A549 (cell line): ENCODE measurements around the gene SS18. TPM values are rescaled to one million over a fixed set of nuclear protein-coding genes. Genes with fewer than 3 reads are reported as not detected.

ENCODE experiments used
- ATAC-seq, 2 experiments: fragments of 200-7000 bp in 1 of 2; fragments of >200 bp in 1 of 2; cut with Nextera tagmentation in 1 of 2; cut with Tn5 transposase in 1 of 2; 3 replicates each; pipeline versions ENCODE4 v1.8.0 to v1.9.1; 2018 to 2020; ENCODE audit warnings: mild to moderate bottlenecking in 1 of 2, moderate library complexity in 1 of 2
- CTCF ChIA-PET: fragments of 300-600 bp; sonication (Branson Sonifier 250); formaldehyde crosslinking; extraction: SDS; loops from one replicate; lab custom pipeline; 2021; ENCODE audit warnings: antibody characterized with exemption, inconsistent platforms; lab: Yijun Ruan, JAX
- POLR2A ChIA-PET: fragments of 350-600 bp; formaldehyde crosslinking; extraction: SDS; loops from one replicate; lab custom pipeline; 2021; ENCODE audit warnings: antibody characterized with exemption, inconsistent platforms; lab: Yijun Ruan, JAX
- DNase-seq, 2 experiments: peaks; one replicate each; pipeline versions ENCODE4 v3.0.0 to v3.0.0-alpha.2; 2011 to 2016; ENCODE audit warnings: low read depth in 1 of 2, low spot score in 1 of 2
- FAIRE-seq: peaks from 2 replicates; lab custom pipeline; 2011; peaks lifted over from hg19 to GRCh38; lab: Jason Lieb, UNC
- H3K27ac ChIP-seq, 2 experiments: fragments of >200 bp; sonication (Bioruptor Twin); formaldehyde crosslinking; 3 replicates each; pipeline ENCODE4 v1.5.1; 2016 to 2017
- H3K4me1 ChIP-seq: fragments of >200 bp; sonication (Bioruptor Twin); formaldehyde crosslinking; 3 replicates; pipeline ENCODE4 v1.6.1; 2016
- H3K4me2 ChIP-seq: fragments of >200 bp; sonication (Bioruptor Twin); formaldehyde crosslinking; 3 replicates; pipeline ENCODE4 v1.6.1; 2016
- H3K4me3 ChIP-seq: fragments of >200 bp; sonication (Bioruptor Twin); formaldehyde crosslinking; 3 replicates; pipeline ENCODE4 v1.5.1; 2016
- H3K9me3 ChIP-seq: fragments of >200 bp; sonication (Bioruptor Twin); formaldehyde crosslinking; 3 replicates; pipeline ENCODE4 v1.6.1; 2016
- BHLHE40 ChIP-seq: IDR thresholded peaks from 2 replicates; pipeline ENCODE4 v1.6.1; 2012; ENCODE audit warnings: low read depth, low read length, inconsistent platforms
- CEBPB ChIP-seq, 2 experiments: fragments of >200 bp in 1 of 2; sonication (Bioruptor Twin) in 1 of 2; formaldehyde crosslinking in 1 of 2; IDR thresholded peaks; 2 replicates each; pipeline ENCODE4 v1.6.1; 2012 to 2016
- GATA3 ChIP-seq: IDR thresholded peaks from 2 replicates; pipeline ENCODE4 v1.6.1; 2012; ENCODE audit warnings: borderline replicate concordance
- HOXB13 ChIP-seq: fragments of 250-450 bp; sonication (Bioruptor Pico); IDR thresholded peaks from 2 replicates; pipeline ENCODE4 v1.5.0; 2020; ENCODE audit warnings: low read depth, mild to moderate bottlenecking, moderate library complexity
- HOXB5 ChIP-seq: fragments of 250-450 bp; sonication (Bioruptor Pico); IDR thresholded peaks from 2 replicates; pipeline ENCODE4 v1.5.0; 2020; ENCODE audit warnings: mild to moderate bottlenecking, moderate library complexity
- JUN ChIP-seq, 2 experiments: fragments of >200 bp; sonication (Bioruptor Twin); formaldehyde crosslinking; IDR thresholded peaks; 2 replicates in 1 of 2; 3 replicates in 1 of 2; pipeline ENCODE4 v1.6.1; 2016 to 2017
- KDM5A ChIP-seq: fragments of 200-600 bp; sonication (generic); IDR thresholded peaks from 2 replicates; pipeline ENCODE4 v1.6.1; 2016; ENCODE audit warnings: antibody characterized with exemption, mild to moderate bottlenecking
- MAZ ChIP-seq: fragments of 150-350 bp; IDR thresholded peaks from 2 replicates; pipeline ENCODE4 v1.6.1; 2014; ENCODE audit warnings: antibody characterized with exemption, low read depth, low read length, borderline replicate concordance
- NPAS2 ChIP-seq: fragments of 250-450 bp; sonication (Bioruptor Pico); IDR thresholded peaks from 2 replicates; pipeline ENCODE4 v1.8.0; 2022; ENCODE audit warnings: mild to moderate bottlenecking, moderate library complexity, borderline replicate concordance
- NR3C1 ChIP-seq: fragments of >200 bp; sonication (Bioruptor Twin); formaldehyde crosslinking; IDR thresholded peaks from 3 replicates; pipeline ENCODE4 v1.6.1; 2017
- PHF8 ChIP-seq: fragments of 200-600 bp; sonication (generic); IDR thresholded peaks from 2 replicates; pipeline ENCODE4 v1.6.1; 2016; ENCODE audit warnings: low read depth, mild to moderate bottlenecking, antibody characterized with exemption, moderate library complexity, borderline replicate concordance
- POLR2AphosphoS2 ChIP-seq: conservative IDR thresholded peaks from 2 replicates; pipeline ENCODE4 v1.6.1; 2012; ENCODE audit warnings: low read length, improper control_type of control experiment, inconsistent platforms
- RAD21 ChIP-seq, 2 experiments: fragments of >200 bp in 1 of 2; sonication (Bioruptor Twin) in 1 of 2; formaldehyde crosslinking in 1 of 2; IDR thresholded peaks in 1 of 2; conservative IDR thresholded peaks in 1 of 2; 2 replicates in 1 of 2; 3 replicates in 1 of 2; pipeline ENCODE4 v1.6.1; 2012 to 2018; ENCODE audit warnings: inconsistent platforms in 1 of 2
- RCOR1 ChIP-seq: fragments of 150-350 bp; IDR thresholded peaks from 2 replicates; pipeline ENCODE4 v1.6.1; 2014; ENCODE audit warnings: antibody characterized with exemption, low read length, low read depth
- RFX5 ChIP-seq: fragments of 450-650 bp; IDR thresholded peaks from 2 replicates; pipeline ENCODE4 v1.7.1; 2014; ENCODE audit warnings: antibody characterized with exemption, mild to moderate bottlenecking, moderate library complexity
- SMC3 ChIP-seq: fragments of >200 bp; sonication (Bioruptor Twin); formaldehyde crosslinking; IDR thresholded peaks from 3 replicates; pipeline ENCODE4 v1.6.1; 2018; ENCODE audit warnings: inconsistent platforms
- ZNF302 ChIP-seq: fragments of 250-450 bp; sonication (Bioruptor Pico); IDR thresholded peaks from 2 replicates; pipeline ENCODE4 v1.9.0; 2021; ENCODE audit warnings: inconsistent platforms, mild to moderate bottlenecking, moderate library complexity
- ZSCAN20 ChIP-seq: fragments of 250-450 bp; sonication (Bioruptor Pico); IDR thresholded peaks from 2 replicates; pipeline ENCODE4 v1.8.0; 2022; ENCODE audit warnings: mild to moderate bottlenecking, moderate library complexity
- WGBS: methylation state at CpG from one replicate; pipeline ENCODE4 v1.1.6; 2017; ENCODE audit errors: missing lambda C conversion rate; 5-methylcytosine and 5-hydroxymethylcytosine counted together
- polyA plus RNA-seq, 4 experiments: library from polyadenylated mRNA; depleted of rRNA in 3 of 4; stranded (reverse); fragments of >200 nt; fragmentation: RNase III in 1 of 4; extraction: RNeasy Plus Mini Kit Qiagen cat#74134 plus additional on column Dnase treatment in 1 of 4; gene quantifications; 2 replicates in 3 of 4; 3 replicates in 1 of 4; pipeline ENCODE4 v1.2.3, GENCODE V29; 2011 to 2017
- TF ChIP-seq, protein P1 (sequence below): fragments of 200-600 bp; sonication (generic); IDR thresholded peaks from 2 replicates; pipeline ENCODE4 v1.6.1; 2016; ENCODE audit warnings: antibody characterized with exemption, mild to moderate bottlenecking, moderate library complexity
- TF ChIP-seq, protein P2 (sequence below): fragments of 150-350 bp; IDR thresholded peaks from 2 replicates; pipeline ENCODE4 v1.6.1; 2014; ENCODE audit warnings: low read depth, mild to moderate bottlenecking, low read length
- TF ChIP-seq, protein P3 (sequence below): fragments of >200 bp; sonication (Bioruptor Twin); formaldehyde crosslinking; IDR thresholded peaks from 3 replicates; pipeline ENCODE4 v1.5.1; 2016
- TF ChIP-seq, protein P4 (sequence below): IDR thresholded peaks from 2 replicates; pipeline ENCODE4 v1.6.1; 2012

The SS18 gene
- polyA plus RNA-seq, 2 of the 4 experiments (the other 2 are of a cell fraction) = 59.0 to 119 TPM

DNA sequence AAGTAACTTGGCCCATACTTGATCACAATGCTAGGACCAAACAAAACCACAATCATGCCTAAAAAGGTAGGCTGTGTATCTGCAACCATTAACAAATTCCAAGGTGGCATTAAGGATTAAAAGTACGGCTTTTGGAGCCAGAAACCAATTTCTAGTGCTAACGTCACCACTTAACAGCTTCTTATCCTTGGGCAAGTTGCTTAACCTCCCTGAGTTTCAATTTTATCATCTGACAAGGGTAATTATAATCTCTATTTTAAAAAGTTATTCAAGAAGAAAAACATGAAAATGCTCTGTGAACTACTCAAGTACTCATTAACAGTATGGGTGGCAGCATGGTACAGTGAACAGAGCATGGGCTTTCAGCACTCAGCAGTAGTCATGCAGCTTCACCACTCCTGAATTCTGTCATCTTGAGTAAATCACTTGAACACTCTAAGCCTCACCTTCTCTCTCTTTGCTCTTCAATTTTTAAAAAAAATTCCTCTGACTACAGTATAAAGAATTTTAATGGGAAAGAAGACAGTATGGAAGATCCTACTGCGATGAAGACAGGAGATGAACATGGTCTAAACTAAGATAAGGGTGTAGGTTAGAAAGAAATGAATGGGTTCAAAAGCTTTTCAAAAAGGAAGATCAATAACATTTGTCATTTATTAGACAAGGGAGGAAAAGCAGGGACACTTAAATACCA is 69.2 kb downstream of the SS18 start:
- H3K9me3 ChIP-seq = no peaks in the 10 kb centered on the region
- TF ChIP-seq RAD21 (conservative IDR thresholded peaks at IDR 0.05 in 1 of 2, IDR thresholded peaks at IDR 0.05 in 1 of 2) = no peak
- no peak for TF ChIP-seq KDM5A
- TF ChIP-seq, protein P1, sequence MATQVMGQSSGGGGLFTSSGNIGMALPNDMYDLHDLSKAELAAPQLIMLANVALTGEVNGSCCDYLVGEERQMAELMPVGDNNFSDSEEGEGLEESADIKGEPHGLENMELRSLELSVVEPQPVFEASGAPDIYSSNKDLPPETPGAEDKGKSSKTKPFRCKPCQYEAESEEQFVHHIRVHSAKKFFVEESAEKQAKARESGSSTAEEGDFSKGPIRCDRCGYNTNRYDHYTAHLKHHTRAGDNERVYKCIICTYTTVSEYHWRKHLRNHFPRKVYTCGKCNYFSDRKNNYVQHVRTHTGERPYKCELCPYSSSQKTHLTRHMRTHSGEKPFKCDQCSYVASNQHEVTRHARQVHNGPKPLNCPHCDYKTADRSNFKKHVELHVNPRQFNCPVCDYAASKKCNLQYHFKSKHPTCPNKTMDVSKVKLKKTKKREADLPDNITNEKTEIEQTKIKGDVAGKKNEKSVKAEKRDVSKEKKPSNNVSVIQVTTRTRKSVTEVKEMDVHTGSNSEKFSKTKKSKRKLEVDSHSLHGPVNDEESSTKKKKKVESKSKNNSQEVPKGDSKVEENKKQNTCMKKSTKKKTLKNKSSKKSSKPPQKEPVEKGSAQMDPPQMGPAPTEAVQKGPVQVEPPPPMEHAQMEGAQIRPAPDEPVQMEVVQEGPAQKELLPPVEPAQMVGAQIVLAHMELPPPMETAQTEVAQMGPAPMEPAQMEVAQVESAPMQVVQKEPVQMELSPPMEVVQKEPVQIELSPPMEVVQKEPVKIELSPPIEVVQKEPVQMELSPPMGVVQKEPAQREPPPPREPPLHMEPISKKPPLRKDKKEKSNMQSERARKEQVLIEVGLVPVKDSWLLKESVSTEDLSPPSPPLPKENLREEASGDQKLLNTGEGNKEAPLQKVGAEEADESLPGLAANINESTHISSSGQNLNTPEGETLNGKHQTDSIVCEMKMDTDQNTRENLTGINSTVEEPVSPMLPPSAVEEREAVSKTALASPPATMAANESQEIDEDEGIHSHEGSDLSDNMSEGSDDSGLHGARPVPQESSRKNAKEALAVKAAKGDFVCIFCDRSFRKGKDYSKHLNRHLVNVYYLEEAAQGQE = no peak
- TF ChIP-seq RFX5 = no peak
- TF ChIP-seq POLR2AphosphoS2 = no peak
- no peak for TF ChIP-seq JUN (IDR thresholded peaks at IDR 0.05)
- no peak for TF ChIP-seq RCOR1
- TF ChIP-seq, protein P2, sequence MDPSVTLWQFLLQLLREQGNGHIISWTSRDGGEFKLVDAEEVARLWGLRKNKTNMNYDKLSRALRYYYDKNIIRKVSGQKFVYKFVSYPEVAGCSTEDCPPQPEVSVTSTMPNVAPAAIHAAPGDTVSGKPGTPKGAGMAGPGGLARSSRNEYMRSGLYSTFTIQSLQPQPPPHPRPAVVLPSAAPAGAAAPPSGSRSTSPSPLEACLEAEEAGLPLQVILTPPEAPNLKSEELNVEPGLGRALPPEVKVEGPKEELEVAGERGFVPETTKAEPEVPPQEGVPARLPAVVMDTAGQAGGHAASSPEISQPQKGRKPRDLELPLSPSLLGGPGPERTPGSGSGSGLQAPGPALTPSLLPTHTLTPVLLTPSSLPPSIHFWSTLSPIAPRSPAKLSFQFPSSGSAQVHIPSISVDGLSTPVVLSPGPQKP = no peak
- no peak for TF ChIP-seq HOXB5 (CRISPR knock-in tag)
- no peak for TF ChIP-seq NPAS2 (CRISPR knock-in tag)
- no peak for TF ChIP-seq ZSCAN20 (CRISPR knock-in tag)
- no peak for TF ChIP-seq HOXB13
- TF ChIP-seq CEBPB (IDR thresholded peaks at IDR 0.05) = no peak
- no peak for TF ChIP-seq GATA3
- no peak for TF ChIP-seq NR3C1
- TF ChIP-seq, protein P3, sequence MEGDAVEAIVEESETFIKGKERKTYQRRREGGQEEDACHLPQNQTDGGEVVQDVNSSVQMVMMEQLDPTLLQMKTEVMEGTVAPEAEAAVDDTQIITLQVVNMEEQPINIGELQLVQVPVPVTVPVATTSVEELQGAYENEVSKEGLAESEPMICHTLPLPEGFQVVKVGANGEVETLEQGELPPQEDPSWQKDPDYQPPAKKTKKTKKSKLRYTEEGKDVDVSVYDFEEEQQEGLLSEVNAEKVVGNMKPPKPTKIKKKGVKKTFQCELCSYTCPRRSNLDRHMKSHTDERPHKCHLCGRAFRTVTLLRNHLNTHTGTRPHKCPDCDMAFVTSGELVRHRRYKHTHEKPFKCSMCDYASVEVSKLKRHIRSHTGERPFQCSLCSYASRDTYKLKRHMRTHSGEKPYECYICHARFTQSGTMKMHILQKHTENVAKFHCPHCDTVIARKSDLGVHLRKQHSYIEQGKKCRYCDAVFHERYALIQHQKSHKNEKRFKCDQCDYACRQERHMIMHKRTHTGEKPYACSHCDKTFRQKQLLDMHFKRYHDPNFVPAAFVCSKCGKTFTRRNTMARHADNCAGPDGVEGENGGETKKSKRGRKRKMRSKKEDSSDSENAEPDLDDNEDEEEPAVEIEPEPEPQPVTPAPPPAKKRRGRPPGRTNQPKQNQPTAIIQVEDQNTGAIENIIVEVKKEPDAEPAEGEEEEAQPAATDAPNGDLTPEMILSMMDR = no peak
- no peak for TF ChIP-seq SMC3
- no peak for TF ChIP-seq MAZ
- TF ChIP-seq BHLHE40 = no peak
- 90% methylated on average over 3 of the region's 3 CpGs for WGBS
- H3K4me2 ChIP-seq = no peak overlapping the region
- ChIA-PET CTCF (interaction anchor here (0.6 kb wide), 1 partner anchor 1302 kb away, joined by 3 read pairs; no protein-coding TSS in a partner anchor), POLR2A (no interaction called here)
- ATAC-seq (no peak), DNase-seq (no peak), FAIRE-seq (no peak)
- no peaks in the 10 kb centered on the region for H3K4me1 ChIP-seq
- no peak overlapping the region for H3K27ac ChIP-seq
- no peak overlapping the region for H3K4me3 ChIP-seq

DNA sequence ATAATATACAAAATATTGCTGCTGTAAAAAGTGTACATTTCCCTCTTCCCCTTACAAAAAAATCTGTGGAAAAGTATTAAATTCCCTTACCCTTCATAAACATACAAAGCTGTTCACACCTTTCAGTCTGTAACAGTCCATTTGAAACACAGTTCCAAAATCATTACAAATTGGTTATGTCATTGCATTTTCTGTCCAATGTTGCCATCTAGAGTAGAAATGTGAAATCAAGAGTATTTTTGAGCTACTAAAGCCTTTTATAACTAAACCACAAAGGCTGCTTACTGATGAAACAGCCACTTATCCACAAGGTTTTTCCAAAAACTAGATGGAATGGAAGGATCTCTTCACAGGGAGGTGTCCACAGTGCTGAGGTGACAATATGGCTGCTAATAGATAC is 72.5 kb downstream of the SS18 start:
- ChIA-PET POLR2A (no interaction called here), CTCF (interaction anchor here (1.0 to 1.1 kb wide), 2 partner anchors 14 to 26 kb away, joined by 3 read pairs; no protein-coding TSS in a partner anchor)
- H3K4me2 ChIP-seq = no peak overlapping the region
- no peak overlapping the region for H3K27ac ChIP-seq
- FAIRE-seq = no peak
- no peak overlapping the region for H3K4me3 ChIP-seq
- no peaks in the 10 kb centered on the region for H3K4me1 ChIP-seq
- H3K9me3 ChIP-seq = no peaks in the 10 kb centered on the region
- no peak for ATAC-seq
- TF ChIP-seq PHF8 = no peak
- TF ChIP-seq, protein P4, sequence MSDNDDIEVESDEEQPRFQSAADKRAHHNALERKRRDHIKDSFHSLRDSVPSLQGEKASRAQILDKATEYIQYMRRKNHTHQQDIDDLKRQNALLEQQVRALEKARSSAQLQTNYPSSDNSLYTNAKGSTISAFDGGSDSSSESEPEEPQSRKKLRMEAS = no peak
- peak; percentile 15 to 19; a peak in 1 of 5 replicates for TF ChIP-seq RAD21 (conservative IDR thresholded peaks at IDR 0.05 in 1 of 2, IDR thresholded peaks at IDR 0.05 in 1 of 2)
- no peak for TF ChIP-seq ZNF302 (CRISPR knock-in tag)
- peak in 1 of 2 experiments; percentile 4 for DNase-seq
